Smooth muscle cell (in vitro differentiated cells): ENCODE results near the gene SPHK1. TPM values are rescaled to one million over a fixed set of nuclear protein-coding genes. Genes with fewer than 3 reads are reported as not detected.

ENCODE experiments used
- DNase-seq: peaks from one replicate; lab custom pipeline; 2025; ENCODE audit not compliant: unreplicated experiment; lab: John Stamatoyannopoulos, UW
- H2AFZ ChIP-seq: fragments of 200-600 bp; sonication (generic); 2 replicates; pipeline ENCODE4 v1.6.0; 2016; ENCODE audit warnings: antibody characterized with exemption, low read depth, mild to moderate bottlenecking
- H3F3A ChIP-seq: fragments of 200-600 bp; sonication (generic); 2 replicates; pipeline ENCODE4 v1.6.0; 2017; ENCODE audit warnings: antibody characterized with exemption, low read depth
- H3K27ac ChIP-seq: fragments of 200-600 bp; sonication (generic); 2 replicates; pipeline ENCODE4 v1.5.1; 2016; ENCODE audit warnings: low read depth, mild to moderate bottlenecking
- H3K27me3 ChIP-seq: fragments of 200-600 bp; sonication (generic); 2 replicates; pipeline ENCODE4 v1.6.1; 2016; ENCODE audit warnings: low read depth, mild to moderate bottlenecking
- H3K36me3 ChIP-seq: fragments of 200-600 bp; sonication (generic); 2 replicates; pipeline ENCODE4 v1.5.1; 2016; ENCODE audit warnings: low read depth
- H3K4me1 ChIP-seq: fragments of 200-600 bp; sonication (generic); 2 replicates; pipeline ENCODE4 v1.5.1; 2016; ENCODE audit warnings: low read depth
- H3K4me2 ChIP-seq: fragments of 200-600 bp; sonication (generic); 2 replicates; pipeline ENCODE4 v1.6.0; 2016; ENCODE audit warnings: mild to moderate bottlenecking
- H3K4me3 ChIP-seq: fragments of 200-600 bp; sonication (generic); 2 replicates; pipeline ENCODE4 v1.5.1; 2016; ENCODE audit warnings: mild to moderate bottlenecking
- H3K79me2 ChIP-seq: fragments of 200-600 bp; sonication (generic); 2 replicates; pipeline ENCODE4 v1.6.0; 2016; ENCODE audit warnings: low read depth, mild to moderate bottlenecking
- H3K9ac ChIP-seq: fragments of 200-600 bp; sonication (generic); 2 replicates; pipeline ENCODE4 v1.6.0; 2016; ENCODE audit warnings: low read depth
- H3K9me3 ChIP-seq: fragments of 200-600 bp; sonication (generic); replicated peaks from 2 replicates; pipeline ENCODE4 v1.5.1; 2016; ENCODE audit warnings: low read depth
- H4K20me1 ChIP-seq: fragments of 200-600 bp; sonication (generic); 2 replicates; pipeline ENCODE4 v1.6.0; 2016; ENCODE audit warnings: low read depth
- WGBS: methylation state at CpG from one replicate; pipeline ENCODE4 v1.1.7; 2016; ENCODE audit warnings: low lambda C conversion rate; 5-methylcytosine and 5-hydroxymethylcytosine counted together
- polyA plus RNA-seq: library from polyadenylated mRNA; unstranded; fragments of >200 nt; fragmentation: Nextera tagmentation; extraction: Ambion mirVana; gene quantifications from 2 replicates; pipeline ENCODE4 v1.2.1, GENCODE V29; 2016
- total RNA-seq: library from RNA; depleted of rRNA; stranded (reverse); fragments of >200 nt; gene quantifications from 2 replicates; pipeline ENCODE4 v1.2.3, GENCODE V29; 2014
- TF ChIP-seq, protein P1 (sequence below): fragments of 200-600 bp; sonication (generic); IDR thresholded peaks from 2 replicates; pipeline ENCODE4 v1.5.1; 2017; ENCODE audit warnings: borderline replicate concordance, mild to moderate bottlenecking, antibody characterized with exemption; ENCODE audit not compliant: insufficient read depth, poor library complexity, severe bottlenecking

SPHK1 gene
- total and polyA plus RNA-seq, 2 experiments from 2014 or later = 20.1 to 24.8 TPM

DNA sequence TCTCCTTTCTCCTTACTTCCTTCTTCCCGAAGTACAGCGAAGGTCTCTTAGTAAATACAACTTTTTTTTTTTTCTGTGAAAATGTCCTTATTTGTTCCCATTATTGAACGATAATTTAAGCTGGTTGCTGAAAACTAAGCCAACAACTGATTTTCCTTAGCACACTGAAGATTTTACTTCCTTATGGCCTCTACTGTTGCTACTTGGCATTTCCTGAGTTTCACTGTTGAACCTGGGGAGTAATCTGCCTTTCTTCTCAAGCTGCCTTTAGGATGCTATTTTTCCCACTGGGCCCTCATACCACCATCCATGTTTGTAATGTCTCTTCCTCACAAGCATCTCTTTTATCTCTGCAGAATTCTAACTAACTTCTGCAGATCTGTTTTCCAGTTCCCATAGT lies 42.4 kb downstream of the SPHK1 start:
- no peaks in the 10 kb centered on the region for H3F3A ChIP-seq
- H3K79me2 ChIP-seq = peaks cover 22% of the 10 kb centered on the region
- DNase-seq = no peak
- peaks cover 92% of the 10 kb centered on the region for H4K20me1 ChIP-seq
- H3K9ac ChIP-seq = no peak overlapping the region
- no peak overlapping the region for H3K4me2 ChIP-seq
- TF ChIP-seq, protein P1, sequence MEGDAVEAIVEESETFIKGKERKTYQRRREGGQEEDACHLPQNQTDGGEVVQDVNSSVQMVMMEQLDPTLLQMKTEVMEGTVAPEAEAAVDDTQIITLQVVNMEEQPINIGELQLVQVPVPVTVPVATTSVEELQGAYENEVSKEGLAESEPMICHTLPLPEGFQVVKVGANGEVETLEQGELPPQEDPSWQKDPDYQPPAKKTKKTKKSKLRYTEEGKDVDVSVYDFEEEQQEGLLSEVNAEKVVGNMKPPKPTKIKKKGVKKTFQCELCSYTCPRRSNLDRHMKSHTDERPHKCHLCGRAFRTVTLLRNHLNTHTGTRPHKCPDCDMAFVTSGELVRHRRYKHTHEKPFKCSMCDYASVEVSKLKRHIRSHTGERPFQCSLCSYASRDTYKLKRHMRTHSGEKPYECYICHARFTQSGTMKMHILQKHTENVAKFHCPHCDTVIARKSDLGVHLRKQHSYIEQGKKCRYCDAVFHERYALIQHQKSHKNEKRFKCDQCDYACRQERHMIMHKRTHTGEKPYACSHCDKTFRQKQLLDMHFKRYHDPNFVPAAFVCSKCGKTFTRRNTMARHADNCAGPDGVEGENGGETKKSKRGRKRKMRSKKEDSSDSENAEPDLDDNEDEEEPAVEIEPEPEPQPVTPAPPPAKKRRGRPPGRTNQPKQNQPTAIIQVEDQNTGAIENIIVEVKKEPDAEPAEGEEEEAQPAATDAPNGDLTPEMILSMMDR = no peak
- no peak overlapping the region for H3K27ac ChIP-seq
- no peak overlapping the region for H3K4me3 ChIP-seq
- H2AFZ ChIP-seq = no peak overlapping the region
- no peaks in the 10 kb centered on the region for H3K27me3 ChIP-seq
- no peaks in the 10 kb centered on the region for H3K36me3 ChIP-seq
- H3K4me1 ChIP-seq = no peaks in the 10 kb centered on the region
- no peaks in the 10 kb centered on the region for H3K9me3 ChIP-seq
- 99% methylated on average over 3 of the region's 3 CpGs for WGBS

DNA sequence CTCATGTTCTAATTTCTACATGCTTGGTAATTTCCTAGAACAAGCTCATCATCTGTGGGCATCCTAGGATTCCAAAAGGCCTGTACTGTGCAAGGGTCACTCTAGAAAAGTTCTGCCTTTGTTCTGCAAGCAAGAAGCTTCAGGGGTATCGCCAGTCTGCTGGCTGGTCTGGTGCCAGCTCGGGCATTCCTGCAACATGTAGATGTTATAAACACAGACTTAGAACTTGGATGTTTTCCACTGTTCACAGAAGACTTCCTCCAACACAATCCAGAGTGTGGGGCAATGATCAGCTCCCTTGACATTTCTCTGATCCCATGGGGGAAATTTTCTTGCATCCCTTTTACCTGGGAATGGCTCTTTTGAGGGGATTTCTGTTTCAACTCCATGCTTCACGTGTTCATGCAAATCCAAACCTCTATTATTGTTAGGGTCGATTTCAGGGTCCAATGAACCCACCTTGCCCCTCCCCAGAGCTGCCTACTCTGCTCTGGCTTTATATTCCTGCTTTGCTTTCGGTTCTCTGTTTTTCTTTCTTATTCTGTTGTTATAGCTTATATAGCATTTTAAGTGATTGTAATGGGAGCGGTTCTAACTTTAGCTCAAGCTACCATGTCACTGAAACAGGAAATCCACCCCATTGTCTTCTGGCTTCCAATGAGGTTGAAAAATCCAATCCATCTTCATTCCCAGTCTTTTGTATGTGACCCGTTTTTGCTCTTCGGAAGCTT lies 43.3 kb downstream of the SPHK1 start:
- WGBS = 94% methylated on average over 8 of the region's 8 CpGs
- DNase-seq = no peak
- H3K27me3 ChIP-seq = no peaks in the 10 kb centered on the region
- H3K36me3 ChIP-seq = no peaks in the 10 kb centered on the region
- no peaks in the 10 kb centered on the region for H3K9me3 ChIP-seq
- peaks cover 27% of the 10 kb centered on the region for H3K79me2 ChIP-seq
- H3K9ac ChIP-seq = no peak overlapping the region
- H3K4me2 ChIP-seq = no peak overlapping the region
- no peak overlapping the region for H3K27ac ChIP-seq
- H3K4me3 ChIP-seq = no peak overlapping the region
- TF ChIP-seq, protein P1 = no peak
- H4K20me1 ChIP-seq = peaks cover 92% of the 10 kb centered on the region
- H2AFZ ChIP-seq = no peak overlapping the region
- H3F3A ChIP-seq = no peaks in the 10 kb centered on the region
- no peaks in the 10 kb centered on the region for H3K4me1 ChIP-seq

DNA sequence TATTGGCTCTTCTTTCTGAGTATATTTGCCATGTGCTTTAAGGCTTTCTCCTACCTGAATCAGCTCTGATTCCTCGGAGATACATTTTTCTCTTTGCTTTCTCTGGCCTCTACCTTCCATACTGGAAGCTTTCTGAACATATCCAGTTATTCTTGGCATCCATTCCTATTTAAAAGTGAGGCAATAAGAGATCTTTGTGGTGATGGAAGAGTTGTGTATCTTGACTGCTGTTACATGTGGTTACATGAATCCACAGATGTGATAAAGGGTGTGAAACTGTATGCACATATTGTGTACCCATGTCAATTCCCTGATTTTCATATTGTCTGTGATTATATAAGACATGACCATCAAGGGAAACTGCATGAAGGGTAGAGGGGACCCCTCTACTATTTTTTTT lies 44.1 kb downstream of the SPHK1 start:
- DNase-seq = no peak
- Histone ChIP-seq H3K36me3 (no peaks in the 10 kb centered on the region), H3K4me1 (no peaks in the 10 kb centered on the region), H3K79me2 (peaks cover 35% of the 10 kb centered on the region), H3K4me3 (no peak overlapping the region), H2AFZ (no peak overlapping the region), H3K27me3 (no peaks in the 10 kb centered on the region), H3K4me2 (no peak overlapping the region), H3K9me3 (no peaks in the 10 kb centered on the region), H3K9ac (no peak overlapping the region), H4K20me1 (peaks cover 92% of the 10 kb centered on the region), H3K27ac (no peak overlapping the region), H3F3A (no peaks in the 10 kb centered on the region)
- TF ChIP-seq, protein P1 = no peak
- WGBS = 97% methylated on average over 1 of the region's 1 CpG

DNA sequence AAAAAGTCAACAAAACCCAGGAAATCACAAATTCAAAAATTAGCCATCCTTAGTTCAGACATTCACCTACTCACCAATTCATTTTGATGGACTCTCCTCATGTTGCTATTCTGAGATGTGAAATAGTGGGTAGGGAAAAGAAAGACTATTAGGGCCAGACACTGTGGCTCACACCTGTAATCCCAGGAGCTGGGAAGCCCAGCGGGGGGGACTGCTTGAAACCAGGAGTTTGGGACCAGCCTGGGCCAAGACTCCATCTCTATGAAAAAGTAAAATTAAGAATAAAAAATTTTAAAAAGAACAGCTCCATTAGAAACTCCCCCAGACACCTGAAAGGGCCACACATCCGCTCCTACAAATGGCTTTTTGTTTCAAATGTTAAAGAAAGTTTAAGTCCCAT lies 47.1 kb downstream of the SPHK1 start:
- H3K9ac ChIP-seq = no peak overlapping the region
- TF ChIP-seq, protein P1 = no peak
- H4K20me1 ChIP-seq = peaks cover 96% of the 10 kb centered on the region
- no peaks in the 10 kb centered on the region for H3F3A ChIP-seq
- no peak overlapping the region for H3K27ac ChIP-seq
- 92% methylated on average over 2 of the region's 2 CpGs for WGBS
- H3K27me3 ChIP-seq = no peaks in the 10 kb centered on the region
- no peak overlapping the region for H3K4me3 ChIP-seq
- H3K36me3 ChIP-seq = no peaks in the 10 kb centered on the region
- H3K79me2 ChIP-seq = peaks cover 49% of the 10 kb centered on the region
- H2AFZ ChIP-seq = no peak overlapping the region
- H3K9me3 ChIP-seq = no peaks in the 10 kb centered on the region
- H3K4me1 ChIP-seq = no peaks in the 10 kb centered on the region
- no peak for DNase-seq
- H3K4me2 ChIP-seq = no peak overlapping the region
